Right lung (tissue), 5 donors: ENCODE data around the gene SLC22A16. TPM values are rescaled to one million over a fixed set of nuclear protein-coding genes. Genes with fewer than 3 reads are reported as not detected.
A peak's percentile ranks its signal among the peaks of the same experiment; 100 is the strongest.

Source experiments
- DNase-seq, 2 donors: peaks; one replicate each; pipeline ENCODE4 v3.0.0-alpha.2; 2013
- polyA plus RNA-seq, 5 donors: library from polyadenylated mRNA; unstranded; fragments of 120-200 nt; gene quantifications; one replicate each; pipeline versions ENCODE4 v1.2.1 to v1.2.3, GENCODE V29; 2013; ENCODE audit warnings: inconsistent platforms in 1 of 5, low replicate concordance in 1 of 5; ENCODE audit not compliant: insufficient read length in 5 of 5, insufficient read depth in 1 of 5

The SLC22A16 gene
- polyA plus RNA-seq, 5 donors = 0.23 to 0.34 (median 0.23) TPM; not detected in 2

DNA sequence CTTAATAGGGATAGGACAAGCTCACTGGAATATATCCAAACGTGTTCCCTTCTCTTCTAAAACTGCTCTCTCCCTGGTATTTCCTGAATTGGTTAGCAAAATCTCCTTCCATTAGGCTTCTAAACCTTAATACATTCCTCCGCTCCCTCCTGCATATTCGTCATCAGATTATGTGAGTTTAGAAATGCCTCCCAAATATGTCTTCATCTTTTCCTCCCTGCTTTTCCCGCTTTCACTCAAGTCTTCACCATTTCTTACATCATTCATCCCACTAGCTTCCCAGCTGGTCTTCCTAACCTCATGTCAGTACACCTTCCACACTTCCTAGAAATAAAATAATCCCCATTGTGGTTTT is 26.9 kb downstream of the SLC22A16 start:
- DNase-seq = no peak

DNA sequence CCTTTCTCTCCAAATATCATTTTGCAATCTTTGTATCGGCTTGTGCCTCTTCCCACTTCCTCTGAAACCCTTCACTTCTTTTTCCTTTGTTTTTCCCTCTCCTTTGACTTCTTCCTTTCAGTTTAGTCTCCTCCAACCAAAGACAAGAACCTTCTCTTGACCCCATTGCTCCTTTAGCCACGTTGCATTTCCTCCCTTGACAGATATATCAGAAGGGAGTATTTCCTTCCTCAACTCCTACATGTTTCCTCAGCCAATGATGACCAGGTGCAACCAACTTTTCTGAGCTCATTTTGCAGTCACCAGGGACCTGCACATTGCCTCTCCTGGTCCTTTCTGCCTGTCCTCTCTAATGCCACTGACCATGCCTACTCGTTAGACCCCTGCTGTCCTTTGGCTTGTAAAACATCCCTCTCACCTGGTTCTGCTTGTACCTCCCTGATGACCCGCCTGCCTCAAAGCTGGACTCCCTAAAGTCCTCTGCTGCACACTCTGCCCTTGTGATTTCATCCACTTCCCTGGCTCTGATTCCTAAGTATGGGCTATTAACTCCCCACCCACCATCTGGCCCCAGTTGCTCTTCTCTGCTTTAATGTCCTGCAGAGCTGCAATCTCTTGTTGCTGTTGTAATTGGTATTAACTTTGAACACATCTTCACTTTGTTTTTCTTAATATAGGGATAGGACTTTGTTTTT is 27.4 kb downstream of the SLC22A16 start:
- DNase-seq = no peak

DNA sequence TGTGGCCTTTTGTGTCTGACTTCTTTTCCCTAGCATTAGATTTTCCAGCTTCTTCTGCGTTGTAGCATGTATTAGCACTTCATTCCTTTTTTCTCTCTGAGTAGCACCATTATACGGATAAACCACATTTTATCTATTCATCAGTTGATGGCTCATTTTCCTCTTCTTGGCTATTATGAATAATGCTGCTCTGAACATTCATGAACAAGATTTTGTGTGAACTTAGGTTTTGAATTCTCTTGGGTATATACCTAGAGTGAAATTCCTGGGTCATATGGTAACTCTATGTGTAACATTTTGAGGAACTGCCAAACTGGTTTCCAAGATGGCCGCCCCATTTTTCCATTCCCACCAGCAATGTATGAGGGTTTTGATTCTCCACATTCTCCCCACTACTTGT is 28.7 kb downstream of the SLC22A16 start:
- no peak for DNase-seq

DNA sequence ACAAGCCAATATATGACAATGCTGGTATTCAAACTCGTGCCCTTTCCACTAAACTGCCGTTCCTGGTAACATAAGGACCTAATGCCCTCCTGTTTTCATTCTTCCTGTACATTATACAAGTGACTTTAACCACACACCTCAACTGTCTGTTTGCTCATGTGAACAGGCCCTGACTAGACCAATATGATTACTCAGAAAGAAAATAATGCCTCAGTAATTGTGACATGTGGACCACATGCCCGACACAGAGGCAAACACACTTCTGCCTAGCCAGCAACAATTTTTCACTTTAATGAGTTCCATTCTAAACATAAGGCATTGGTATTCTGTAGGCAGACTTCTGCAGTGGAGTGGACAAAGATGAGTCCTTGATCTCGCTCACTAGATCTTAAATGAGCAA is 30.0 kb downstream of the SLC22A16 start:
- DNase-seq = no peak

DNA sequence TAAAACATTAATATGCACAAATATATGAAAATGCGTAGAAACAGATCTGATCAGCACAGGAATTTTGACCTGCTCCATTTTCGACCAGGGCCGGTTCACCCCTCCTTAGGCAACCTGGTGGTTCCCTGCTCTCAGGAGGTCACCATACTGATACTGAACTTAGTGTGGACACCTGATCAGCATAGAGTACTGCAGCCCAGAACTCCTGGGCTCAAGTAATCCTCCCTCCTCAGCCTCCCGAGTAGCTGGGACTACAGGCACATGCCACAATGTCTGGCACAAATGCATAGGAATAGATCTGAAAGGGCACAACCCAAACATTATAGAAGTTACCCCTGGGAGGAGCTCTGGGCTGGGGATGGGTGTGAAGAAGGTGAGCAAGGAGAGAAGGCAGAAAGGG is 36.4 kb downstream of the SLC22A16 start:
- no peak for DNase-seq

DNA sequence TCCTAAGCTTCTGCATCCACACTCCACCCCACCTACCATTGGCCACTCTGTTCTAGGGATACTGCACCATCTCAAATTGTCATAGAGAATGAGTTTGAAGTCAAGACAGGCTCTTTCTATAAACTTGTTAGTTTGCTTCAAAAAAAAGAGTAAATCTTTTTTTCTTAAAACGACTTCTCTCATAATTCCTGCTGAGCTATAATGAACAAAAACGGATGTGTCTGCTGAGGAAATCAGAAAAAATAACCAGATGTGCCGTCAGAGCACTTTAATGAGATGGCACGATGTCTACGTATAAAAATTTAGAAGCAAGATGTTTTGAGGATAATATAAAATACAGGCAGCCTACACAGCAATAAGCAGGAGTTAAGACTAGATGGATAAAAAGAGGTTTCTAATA is 37.1 kb downstream of the SLC22A16 start:
- no peak for DNase-seq

DNA sequence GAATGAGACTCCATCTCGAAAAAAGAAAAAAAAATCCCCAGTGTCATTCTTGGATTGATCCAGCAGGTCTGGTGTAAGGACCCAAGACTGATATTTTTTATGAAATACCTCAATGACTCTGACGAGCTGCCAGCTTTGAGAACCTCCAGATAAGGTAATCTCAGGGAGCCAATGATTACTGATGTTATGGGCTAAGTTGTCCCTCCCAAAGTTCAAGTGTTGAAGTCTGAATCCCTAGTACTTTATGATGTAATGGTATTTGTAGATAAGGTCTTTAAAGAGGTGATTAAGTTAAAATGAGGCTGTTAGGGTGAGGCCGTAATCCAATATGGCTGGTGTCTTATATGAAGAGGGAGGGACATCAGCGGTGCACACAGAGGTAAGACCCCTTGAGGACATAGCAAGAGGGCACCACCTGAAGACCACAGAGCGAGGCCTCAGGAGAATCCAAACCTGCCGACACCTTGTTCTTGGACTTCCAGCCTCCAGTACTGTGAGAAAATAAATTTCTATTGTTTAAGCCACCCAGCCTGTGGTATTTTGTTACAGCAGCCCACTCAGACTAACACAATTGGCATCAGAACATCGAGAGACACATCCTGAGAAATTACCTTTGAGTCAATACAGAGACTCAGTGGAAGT is 41.3 kb downstream of the SLC22A16 start:
- DNase-seq = no peak

DNA sequence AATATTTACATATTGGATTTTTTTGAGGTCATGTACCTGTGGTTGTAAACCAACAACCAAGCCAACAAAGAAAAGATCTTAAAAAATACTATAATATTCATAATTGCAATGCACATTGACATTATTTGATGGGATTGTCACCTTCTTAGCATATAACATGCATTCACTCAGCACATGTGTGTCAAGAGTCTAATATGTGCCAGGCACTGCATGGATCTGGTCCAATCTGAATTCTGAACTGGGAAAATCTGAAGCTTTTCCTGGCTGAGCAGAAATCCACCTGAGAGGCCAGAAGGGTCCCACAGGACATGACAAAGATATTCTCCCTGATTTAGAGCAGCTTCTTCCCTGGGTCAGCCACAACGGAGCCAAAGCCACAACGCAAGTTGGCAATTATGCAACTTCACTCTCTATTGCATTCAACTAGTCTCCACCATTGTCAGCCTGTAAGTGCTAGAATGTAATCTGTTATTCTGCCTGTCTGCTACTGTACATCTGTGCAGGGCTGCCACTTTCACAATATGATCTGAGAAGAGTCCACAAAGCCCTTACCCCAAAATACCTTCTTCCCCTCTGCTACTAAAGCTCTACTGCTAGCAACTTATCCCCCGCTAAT is 44.0 kb downstream of the SLC22A16 start:
- DNase-seq = no peak

DNA sequence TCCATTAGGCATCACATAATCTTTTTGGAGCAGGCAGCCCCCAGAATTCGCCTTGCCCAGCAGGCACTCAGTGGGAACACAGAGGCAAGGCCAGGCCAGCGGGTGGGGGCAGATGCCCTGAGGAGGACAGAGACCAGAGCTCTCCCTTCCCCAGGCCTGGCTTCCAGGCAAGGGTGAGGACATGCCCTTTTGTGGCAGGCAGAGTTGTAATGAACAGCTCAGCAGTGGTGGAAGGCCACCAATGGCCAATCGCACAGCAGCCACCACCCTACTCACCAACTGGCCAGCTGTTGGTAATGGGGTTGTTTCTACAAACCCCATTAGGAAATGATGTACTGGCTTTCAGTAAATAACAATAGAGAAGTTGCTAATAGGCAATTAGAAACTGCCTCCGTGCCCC is 45.7 kb downstream of the SLC22A16 start:
- no peak for DNase-seq

DNA sequence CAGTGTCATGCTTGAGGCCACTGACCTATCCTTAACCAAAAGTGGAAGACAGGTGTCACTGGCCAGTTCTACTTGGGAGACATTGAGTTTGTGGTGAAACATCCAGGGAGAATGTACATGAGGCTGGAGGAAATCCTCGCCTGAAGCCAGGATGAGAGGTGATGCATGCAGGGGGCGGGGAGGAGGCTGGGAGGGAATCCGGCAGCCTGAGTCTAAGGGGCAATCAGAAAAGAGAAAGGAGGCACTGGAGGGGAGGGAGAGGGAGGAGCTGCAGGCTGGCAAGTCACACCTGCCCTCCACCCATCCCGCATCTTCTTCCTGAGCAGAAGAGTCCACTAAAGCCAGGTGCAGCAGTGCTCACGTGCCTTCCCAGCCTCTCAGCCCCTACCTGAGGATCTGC is 46.2 kb downstream of the SLC22A16 start:
- DNase-seq = no peak

DNA sequence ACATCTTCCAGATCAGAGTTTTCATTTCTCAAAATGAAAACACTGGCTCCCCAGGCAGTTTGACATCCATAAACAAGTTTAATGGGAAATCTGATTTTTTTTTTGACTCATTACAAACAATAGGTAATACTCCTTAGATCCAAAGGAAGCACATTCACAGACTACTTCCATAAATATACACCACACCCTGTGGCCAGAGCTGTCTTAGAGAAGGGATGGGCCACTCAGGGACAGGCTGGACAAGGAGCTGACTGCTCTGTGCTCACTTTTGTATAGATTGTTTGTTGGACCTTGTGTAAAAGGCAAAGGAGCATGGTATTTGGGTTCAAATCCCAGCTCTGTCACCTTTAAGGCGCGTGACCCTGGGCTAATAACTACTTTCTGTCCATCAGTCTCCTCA is 48.3 kb downstream of the SLC22A16 start:
- DNase-seq = no peak

DNA sequence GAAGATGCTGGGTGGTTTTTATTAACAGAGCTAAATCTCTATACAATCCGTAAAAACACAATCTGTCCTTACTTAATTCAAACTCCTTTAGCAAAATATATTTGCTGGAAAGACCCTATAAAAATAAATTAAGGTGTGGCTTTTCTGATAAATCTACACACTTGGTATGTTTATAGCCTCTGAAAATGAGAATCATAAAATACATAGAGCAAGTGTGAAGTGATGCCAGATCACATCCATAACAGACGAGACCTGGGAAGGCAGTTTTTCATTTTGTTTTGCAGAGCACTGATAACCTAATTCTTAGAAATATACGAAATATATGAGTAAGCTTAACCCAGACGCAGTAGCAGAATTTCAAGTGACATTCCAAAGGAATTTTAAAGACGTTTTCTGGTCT is 50.6 kb downstream of the SLC22A16 start:
- DNase-seq = no peak

DNA sequence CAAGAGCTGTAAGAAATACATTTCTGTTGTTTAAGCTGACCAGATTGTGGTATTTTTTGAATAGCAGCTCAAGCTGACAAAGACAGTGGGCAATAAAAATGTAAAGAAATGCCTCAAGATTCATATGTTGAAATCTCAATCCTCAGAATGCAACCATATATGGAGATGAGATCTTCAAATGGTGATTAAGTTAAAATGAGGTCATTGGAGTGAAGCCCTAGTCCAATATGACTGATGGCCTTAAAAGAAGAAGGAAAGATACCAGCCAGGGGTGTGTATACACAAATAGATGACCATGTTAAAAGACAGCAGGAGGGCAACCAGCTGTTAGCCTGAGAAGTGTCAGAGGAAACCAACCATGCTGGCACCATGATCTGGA is 54.0 kb downstream of the SLC22A16 start:
- no peak for DNase-seq

DNA sequence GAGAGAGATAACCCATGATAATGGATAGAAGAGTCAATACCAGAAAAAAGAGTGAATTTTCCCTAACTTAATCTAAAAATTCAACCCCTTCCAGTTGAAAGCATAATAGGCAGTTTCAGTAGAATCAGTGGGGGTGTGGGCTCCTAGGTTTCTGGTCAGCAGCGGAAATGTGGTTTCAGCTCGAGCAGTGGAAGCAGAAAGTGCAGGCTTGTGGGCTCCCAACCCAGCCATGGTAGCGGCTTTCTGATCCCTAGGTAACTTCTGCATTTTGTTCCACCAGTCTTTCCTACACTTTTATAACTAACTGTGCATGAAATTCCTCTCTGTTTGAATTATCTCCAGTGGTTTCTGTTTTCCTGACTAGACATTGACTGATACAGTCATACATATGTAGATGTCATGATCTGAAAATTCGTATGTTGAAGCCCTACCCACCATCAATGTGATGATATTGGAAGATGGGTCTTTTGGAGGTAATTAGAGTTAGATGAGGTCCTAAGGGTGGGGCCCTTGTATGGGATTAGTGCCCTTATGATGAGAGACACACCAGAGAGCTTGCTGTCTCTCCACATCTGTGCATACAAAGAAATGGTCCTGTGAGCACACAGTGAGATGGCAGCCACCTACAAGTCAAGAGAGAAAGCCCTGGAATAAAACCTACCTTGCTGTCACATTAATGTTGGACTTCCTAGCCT is 54.5 kb downstream of the SLC22A16 start:
- no peak for DNase-seq

DNA sequence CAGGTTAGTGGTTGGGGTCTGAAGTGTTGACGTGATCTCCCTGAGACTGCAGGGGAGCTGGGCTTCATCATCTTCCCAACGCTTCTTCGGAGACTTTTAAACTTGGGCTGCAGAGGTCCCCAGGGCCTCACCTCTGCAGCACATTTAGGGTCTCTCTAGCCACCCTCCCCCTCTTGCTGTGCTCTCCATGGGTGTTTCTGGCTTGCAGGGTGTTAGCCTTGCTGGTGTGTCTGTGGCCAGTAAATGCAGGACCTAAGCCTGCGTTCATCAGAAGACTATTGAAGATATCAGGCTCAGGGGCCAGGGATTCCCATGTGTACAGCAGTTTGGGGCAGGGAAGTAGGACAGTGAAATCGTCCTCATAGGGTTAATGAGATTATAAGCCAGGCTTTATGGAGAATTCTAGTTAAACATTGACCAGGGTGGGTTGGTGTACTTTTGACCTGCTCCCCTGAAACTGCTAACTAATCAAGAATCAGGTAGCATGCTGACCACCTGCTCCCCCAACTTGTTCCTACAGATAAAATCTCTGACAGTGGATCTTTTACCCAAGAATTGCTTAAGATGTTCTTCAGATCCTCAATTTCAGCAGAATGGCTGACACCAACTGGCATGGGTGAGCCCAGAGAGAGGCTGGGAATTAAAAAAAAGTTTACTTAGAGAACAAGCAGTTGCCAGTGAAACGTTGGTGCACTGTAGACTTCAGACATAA is 57.2 kb downstream of the SLC22A16 start:
- DNase-seq = no peak

DNA sequence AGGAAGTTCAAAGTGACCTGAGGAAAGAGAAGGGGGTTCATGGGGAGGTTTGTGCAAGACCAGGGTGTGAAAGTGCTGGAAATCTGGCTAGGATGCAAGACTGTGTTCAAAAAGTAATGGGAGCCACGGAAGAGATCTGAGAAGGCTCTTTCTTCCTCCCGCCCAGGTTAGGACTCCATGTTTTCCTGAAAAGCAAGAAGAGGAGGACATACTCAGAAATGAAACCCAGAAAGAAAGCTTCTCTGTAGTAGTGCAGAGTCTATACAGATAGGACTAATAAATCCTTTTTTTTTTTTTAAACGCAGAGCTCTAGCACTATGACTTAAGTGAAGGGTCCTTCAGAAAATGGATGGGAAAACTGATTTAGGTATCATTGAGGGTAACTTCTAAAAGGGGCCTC is 57.8 kb downstream of the SLC22A16 start:
- no peak for DNase-seq

DNA sequence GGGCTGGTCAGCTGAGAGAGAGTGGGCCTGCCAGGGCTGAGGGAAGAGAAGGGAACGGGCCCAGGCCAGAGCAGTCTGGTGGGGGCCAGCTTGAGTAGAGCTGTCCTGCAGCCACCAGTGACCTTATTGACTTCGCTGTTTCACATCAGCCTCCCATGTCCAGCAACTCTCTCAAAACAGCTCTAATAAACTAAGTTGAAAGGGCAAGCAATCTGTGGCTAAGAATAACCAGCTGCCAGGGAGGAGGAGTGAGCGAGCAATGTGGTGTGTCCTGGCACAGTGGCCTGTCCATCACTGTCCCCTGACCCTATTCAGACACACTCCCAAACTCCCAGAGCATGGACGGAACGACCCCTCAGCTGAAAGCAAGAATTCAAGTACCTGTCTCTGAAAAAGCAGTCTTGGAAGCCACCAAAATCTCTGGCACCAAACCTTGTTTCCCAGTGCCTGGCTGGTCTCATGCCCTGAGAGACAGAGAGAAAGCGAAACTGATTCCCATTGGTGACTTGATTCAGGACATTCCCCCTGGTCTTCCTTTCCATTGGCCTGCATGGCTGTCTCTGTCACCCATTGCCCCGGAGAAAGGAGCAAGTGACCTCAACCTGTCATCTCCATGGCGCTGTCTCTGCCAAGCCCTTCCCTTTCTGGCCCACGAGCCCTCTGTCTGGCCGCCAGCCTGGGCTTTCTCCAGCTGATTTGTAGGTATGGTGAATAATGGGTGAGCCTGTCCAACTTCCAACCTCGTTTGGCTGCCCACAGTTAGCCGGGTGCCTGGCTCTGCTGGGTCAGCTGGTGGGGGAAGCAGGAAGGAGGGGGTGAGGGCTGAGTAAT is 61.1 kb downstream of the SLC22A16 start, which contains the start of gene DDO:
TSS of gene DDO (minus strand) at position 490 of the 831 bp plus-strand sequence. CDS start 2,113 bp downstream, outside the sequence.
- peak; percentile 47 to 55 for DNase-seq

DNA sequence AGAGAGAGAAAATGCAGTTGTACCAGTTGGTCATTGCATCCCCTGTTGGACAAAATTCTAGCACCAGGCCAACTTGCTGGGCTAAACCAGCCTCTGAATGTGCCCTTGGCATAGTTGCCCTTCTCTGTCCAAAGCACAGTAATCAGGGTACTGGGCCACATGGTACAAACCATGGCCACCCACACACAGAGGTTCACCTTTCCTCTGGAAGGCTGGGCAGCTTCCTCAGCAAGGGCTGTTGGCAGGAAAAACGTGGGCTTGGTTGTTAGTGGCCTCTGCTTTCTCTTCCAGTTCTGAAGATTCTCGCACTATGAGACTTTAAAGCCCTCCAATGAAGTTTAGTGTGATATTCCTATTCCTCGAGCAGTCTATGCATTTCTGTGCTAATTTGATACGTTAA is 61.7 kb downstream of the SLC22A16 start:
- DNase-seq = no peak

DNA sequence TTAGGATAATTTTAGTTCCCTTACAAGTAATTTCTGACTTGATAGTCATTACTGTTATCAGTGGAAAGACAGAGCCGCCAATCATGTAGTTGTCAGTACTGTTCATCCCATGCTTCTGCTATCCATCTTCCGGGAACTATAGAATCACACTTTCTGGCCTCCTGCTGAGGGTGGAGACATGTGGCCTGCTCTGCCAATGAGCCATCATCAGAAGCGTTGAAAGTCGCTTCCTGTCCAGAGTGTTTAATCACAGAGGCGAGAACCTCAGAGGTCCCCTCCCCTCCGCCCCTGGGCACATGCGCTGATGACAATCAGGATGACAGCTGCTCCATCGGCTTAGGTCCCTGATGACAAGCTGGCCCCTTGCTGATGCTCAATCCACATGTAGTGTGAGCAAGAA is 64.1 kb downstream of the SLC22A16 start:
- DNase-seq = no peak

DNA sequence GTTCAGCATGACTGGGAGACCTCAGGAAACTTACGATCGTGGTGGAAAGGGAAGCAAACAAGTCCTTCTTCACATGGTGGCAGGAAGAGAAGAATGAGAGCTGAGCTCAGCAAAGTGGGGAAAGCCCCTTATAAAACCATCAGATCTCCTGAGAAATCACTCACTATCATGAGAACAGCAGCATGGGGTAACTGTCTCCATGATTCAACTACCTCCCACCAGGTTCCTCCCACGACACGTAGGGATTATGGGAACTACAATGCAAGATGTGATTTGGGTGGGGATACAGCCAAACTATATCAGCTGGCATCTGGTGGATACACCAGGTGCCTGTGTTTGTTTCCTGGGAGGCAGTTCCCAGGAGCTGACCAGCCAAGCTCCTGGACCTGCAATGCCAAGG is 65.9 kb downstream of the SLC22A16 start:
- DNase-seq = no peak

DNA sequence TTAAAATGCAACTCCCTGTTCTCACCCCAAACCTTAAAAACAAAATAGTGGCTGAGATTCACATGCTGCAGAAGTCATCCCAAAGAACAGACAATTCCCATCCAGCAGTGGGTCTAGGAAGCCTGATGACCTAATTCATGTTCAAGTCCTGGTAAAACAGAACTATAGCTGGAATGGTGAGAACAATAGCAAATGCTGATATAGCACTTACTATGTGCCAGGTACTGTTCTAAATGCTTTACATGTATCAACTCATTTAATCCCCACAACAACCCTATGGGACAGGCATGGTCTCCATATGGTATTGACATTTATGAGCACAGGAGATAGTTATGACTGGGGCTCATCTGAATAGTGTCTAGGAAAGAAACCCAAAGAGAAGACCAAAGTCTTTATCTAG is 66.6 kb downstream of the SLC22A16 start:
- DNase-seq = no peak
